Skin of body (tissue), 2 donors: ENCODE measurements around the gene SLC29A1. TPM values are rescaled to one million over a fixed set of nuclear protein-coding genes. Genes with fewer than 3 reads are reported as not detected.
"Not testable (repeated sequence)": the region's sequence is repeated elsewhere in the genome, so short reads cannot be mapped to it uniquely, and the experiment has no call there.

Experiments used
- DNase-seq: peaks from one replicate; lab custom pipeline; 2025; lab: John Stamatoyannopoulos, UW
- total RNA-seq: library from RNA; depleted of rRNA; stranded (reverse); fragments of >200 nt; gene quantifications from one replicate; pipeline ENCODE4 v1.2.3, GENCODE V29; 2014

SLC29A1 gene
- total RNA-seq, 1 donor from 2014 or later: 21.3 TPM

DNA sequence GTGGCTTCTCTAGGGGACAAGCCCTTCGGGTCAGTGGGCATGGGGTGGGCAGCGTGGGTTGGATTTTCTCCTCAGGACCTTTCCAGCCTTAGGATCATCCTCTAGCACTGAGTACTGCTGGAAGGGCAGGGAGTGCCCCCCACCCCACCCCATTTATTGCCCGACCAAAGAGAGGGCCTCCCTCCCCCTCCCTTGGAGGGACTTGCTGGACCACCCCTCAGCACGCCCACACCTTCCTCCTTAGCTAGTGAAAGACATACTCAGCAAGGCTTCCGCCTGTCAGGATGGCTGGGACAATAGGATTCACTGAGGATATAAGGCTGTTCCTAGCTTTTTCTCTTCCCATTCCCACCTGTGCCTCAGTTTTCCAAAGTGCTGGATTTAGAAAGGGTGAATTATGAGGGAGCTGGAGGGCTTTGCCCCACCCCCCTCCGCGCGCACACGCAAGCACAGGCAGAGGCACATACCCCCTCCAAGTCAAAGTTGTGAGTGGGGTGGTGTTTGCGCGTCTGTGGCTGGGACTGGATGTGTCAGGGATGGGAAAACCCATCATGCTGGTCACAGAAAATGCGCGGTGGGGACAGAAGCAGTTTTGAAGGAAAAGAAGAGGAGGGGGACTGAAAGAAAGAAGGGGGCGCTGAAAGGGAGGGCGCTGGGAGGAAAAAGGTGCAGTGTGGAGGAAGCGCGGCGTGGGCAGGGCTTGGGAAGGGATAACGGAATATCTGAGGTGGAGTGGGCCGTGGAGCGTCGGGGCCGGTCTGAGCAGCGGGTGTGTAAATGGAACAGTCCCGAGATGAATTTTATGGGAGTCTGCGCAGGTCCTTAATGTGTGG is 693 bp upstream of the SLC29A1 start:
- no peak for DNase-seq

DNA sequence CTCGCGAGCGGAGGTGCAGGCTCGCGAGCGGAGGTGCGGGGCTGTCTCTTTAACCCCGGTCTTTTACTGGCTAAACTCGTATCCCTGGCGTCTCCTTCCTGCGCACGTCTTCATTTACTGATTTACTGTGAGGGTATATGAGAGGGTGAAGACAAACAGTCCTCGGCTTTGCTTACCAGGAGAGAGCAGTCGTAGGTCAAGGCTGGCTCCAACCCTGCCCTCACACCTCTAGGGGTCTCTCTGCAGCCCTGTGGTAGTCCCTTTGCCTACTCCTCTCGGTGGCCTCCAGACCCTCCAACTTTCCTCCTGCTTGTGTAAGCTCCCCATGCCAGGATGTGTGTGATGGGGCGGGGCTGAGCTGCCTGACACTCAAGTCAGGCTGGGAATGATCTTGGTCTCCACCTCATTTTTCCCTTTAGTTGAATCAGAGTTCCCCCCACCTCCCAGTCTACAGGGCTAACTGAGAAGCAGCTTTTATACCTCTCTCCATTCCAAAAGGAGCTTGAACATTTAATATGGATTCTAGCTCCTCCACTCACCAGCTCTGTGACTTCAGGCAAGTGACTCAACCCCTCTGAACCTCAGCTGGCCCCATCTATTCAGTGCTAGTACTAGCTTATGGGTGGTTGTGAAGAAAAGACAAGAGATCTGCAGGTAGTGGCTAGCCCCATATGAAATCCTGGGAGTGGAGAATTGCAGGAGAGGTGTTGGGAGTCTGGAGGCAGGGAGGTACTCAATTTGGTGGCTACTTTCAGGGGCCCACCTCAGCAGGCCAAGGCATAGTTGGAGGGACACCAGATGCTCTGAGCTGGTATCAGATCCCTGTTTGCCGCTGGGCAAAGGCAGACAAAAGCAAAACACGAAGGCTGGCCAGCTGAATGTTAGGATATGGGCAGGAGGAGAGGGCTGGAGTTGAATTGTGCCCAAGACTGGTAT is 902 bp downstream of the SLC29A1 start:
- no peak for DNase-seq

- no peak for DNase-seq
Observed at GRCh38 chr6:44224965-44225305, 1.5 kb downstream of the SLC29A1 start.

DNA sequence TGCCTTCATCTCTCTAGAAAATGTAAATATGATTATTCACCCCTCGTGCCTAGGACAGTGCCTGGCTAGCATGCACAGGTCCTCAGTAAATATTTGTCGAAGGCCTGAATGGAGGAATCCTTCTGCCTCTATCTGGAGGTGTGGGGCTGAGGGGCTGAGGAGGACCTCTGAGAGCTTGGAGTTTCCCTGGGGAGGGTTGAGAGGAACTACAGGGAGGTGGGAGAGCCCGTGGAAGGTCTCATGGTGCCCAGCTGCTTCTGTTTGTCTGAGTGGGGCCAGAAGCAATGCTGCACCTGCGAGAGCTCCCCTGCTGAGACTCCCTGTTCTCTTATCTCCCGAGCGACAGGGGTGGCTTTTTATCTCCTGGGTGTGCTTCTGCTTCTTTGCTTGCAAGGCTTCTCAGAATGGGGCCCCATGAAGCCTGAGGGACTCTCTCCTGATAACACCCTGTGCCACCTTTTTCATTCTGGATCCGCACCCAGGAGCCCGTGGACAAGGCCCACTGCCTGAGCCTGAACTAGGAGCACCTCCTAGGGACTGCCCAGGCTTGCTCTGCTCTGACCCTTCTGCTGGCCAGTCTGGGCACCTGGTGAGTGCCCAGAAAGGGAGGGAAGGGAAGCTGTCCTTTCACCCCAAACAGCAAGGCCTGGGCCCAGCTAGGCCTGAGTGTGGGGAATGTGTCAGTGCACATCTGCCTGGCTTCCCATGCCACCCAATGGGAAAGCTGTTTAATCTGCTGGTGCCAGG is 2.4 kb downstream of the SLC29A1 start:
- no peak for DNase-seq

DNA sequence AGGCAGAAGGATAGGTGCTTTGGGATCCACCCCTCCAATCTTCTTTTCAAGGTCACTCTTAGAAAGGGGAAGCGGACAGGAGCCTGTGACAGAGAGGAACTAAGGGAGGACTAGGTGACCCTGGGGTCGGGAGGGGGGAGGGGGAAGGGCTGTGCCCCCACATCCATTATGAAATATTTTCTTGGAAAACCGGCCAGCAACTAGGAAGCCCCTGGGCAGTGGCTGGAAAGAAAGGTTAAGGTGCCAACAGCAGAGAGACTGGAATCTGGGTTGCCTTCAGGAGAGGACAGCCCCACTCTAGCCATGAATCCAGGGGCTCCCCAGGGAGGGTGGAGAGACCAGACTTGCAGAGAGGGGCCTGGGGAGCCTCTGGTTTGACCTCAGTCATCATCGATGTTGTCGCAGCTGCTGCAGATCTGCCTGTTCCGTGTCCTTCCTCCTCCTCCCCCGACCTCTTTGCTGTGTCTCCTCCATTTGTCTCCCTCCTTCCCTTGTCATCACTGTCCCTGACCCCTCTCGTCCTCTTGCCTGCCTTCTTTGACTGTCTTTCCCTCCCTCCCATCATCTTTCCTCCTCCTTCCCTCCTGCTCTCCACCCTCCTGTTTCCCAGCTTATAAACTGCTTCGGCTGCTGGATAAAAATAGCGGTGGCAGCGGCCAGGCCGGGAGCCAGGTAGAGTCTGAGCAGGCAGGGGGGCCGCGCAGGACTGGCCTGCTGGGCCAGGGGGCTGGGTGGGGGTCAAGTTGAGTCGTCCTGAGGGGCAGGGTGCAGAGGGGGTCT is 3.2 kb downstream of the SLC29A1 start:
- DNase-seq: no peak

DNA sequence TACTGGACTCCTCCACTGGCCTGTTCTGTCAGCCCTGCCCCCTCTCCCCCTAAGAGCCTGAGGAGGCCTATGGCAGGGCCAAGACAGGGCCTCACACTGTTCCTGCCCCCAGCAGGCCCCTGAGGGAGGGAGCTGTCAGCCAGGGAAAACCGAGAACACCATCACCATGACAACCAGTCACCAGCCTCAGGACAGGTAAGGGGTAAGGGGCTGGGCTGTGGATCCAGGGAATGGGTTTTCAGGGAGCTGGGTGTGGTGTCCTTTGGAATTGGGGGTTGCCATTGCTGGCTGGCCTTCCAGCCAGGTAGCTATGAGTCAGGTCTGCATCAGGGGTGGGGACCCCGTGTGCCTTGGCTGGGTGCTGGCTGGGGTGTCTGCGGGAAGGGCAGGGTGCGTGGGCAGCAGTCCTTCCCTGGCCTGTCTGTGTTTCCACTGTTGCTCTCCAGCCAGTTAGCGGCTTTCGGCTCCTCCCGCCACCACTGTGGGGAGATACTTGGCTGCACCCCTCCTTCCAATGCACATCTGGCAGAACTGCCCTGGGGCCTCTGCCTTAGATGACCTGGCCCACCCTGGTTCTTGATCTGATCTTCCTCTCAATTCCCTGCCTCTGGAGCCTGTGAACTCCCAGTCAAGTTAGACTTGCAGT is 3.9 kb downstream of the SLC29A1 start:
- DNase-seq: no peak

DNA sequence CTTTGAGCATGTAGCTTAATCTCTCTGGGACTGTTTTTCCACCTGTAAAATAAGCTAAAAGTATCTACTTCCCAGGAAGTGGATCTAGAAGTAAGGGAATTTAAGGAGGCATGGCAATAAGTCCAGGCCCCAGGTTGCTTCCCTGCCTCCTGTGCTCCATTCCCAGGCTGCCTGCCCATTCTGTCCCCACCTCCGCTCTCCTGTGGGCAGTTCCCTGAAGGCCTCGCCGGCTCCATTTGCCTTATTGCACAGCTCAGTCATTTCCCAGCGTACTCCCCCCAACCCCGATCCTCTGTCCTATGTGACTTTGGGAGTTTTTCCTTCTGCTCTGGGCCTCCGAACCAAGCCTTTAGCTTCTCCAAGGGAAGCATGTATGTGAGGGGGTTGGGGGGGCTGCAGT is 4.6 kb downstream of the SLC29A1 start:
- no peak for DNase-seq

GRCh38 chr6:44228433-44228832 is 5.0 kb downstream of the SLC29A1 start:
- no peak for DNase-seq

DNA sequence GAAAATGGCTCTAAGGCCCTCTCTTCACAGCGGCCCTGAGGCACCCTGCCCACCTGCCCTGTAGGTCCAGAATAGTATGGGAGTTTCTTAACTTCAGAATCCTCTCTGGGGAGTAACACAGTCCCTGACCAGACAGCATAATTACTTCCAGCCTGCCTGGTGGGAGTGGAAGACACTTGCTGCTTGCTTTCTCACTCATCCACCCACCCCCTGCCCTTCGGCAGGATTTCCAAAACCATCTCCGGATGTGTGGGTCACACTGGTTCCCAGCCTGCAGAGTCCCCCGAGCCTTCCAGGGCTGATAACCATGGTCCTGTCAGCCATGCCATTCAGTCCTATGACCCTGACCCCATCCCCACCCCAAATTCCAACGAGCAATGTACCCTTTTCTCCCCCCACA is 5.4 kb downstream of the SLC29A1 start:
- DNase-seq: no peak

DNA sequence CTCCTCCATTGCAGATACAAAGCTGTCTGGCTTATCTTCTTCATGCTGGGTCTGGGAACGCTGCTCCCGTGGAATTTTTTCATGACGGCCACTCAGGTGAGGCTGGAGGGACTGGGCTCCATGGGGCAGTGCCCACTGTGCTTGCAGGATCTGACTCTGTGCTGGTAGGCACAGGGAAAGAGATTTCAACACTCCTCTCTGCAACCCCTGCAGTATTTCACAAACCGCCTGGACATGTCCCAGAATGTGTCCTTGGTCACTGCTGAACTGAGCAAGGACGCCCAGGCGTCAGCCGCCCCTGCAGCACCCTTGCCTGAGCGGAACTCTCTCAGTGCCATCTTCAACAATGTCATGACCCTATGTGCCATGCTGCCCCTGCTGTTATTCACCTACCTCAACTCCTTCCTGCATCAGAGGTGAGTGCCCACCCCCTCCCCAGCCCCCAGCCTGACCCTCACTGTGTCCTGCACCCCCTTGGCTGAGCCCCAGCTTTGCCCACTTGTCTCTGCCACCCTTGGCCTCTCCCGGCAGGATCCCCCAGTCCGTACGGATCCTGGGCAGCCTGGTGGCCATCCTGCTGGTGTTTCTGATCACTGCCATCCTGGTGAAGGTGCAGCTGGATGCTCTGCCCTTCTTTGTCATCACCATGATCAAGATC is 6.1 kb downstream of the SLC29A1 start:
- DNase-seq: no peak

DNA sequence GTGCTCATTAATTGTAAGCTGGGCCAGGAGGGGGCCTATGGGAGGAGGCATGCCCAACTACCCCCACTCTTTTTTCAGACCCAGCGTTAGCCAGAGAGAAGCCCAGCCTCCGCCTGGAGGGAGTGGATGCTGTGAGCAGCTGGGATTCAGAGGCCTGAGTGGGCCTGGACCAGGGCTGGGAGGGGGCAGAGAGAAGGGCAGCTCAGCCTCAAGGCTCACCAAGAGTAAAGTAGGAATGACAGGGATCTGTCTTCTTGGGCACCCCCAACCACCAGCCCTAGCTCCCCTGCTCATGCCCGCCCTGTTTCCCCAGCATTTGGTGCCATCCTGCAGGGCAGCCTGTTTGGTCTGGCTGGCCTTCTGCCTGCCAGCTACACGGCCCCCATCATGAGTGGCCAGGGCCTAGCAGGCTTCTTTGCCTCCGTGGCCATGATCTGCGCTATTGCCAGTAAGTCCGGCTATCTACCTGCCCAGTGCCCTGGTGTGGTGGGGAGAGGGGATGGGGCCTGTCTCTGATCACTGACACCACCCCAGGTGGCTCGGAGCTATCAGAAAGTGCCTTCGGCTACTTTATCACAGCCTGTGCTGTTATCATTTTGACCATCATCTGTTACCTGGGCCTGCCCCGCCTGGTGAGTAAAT is 6.8 kb downstream of the SLC29A1 start:
- DNase-seq: no peak

DNA sequence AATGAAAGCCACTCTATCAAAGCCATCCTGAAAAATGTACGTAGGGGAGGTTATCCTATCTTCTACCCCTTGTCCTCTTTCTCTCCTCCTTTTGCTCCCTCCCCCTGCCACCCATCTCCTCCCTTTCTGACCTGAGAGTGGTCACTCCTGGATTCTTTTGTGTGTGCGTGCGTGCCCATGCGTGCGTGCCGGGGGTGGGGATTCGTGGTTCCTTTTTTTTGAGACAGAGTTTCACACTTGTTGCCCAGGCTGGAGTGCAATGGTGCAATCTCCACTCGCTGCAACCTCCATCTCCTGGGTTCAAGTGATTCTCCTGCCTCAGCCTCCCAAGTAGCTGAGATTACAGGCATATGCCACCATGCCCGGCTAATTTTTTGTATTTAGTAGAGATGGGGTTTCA is 8.0 kb downstream of the SLC29A1 start:
- not testable (repeated sequence) for DNase-seq

- no peak for DNase-seq
Observed at GRCh38 chr6:44232676-44233566, 9.5 kb downstream of the SLC29A1 start.

GRCh38 chr6:44233567-44234100 is 10.2 kb downstream of the SLC29A1 start:
- DNase-seq: no peak

GRCh38 chr6:44234101-44235025 is 11.0 kb downstream of the SLC29A1 start:
- peak; percentile 47 for DNase-seq

GRCh38 chr6:44235269-44235668 is 11.9 kb downstream of the SLC29A1 start:
- DNase-seq: no peak

GRCh38 chr6:44235891-44236516 is 12.6 kb downstream of the SLC29A1 start:
- no peak for DNase-seq
